Suprapubic skin (tissue), 3 donors: Measurements from ENCODE around the gene ABHD17B.

Experiments used
- POLR2A ChIP-seq, 2 donors: fragments of 450-650 bp; IDR thresholded peaks; one replicate each; pipeline ENCODE4 v1.6.1; 2017; ENCODE audit warnings: antibody characterized with exemption in 2 of 2, mild to moderate bottlenecking in 2 of 2, moderate library complexity in 2 of 2
- TF ChIP-seq, protein P1 (sequence below), 2 donors: fragments of 200-600 bp in 1 of 2; fragments of 450-650 bp in 1 of 2; sonication (generic) in 1 of 2; IDR thresholded peaks; one replicate each; pipeline ENCODE4 v1.5.1; 2016 to 2019; ENCODE audit warnings: antibody characterized with exemption in 2 of 2, mild to moderate bottlenecking in 1 of 2, moderate library complexity in 1 of 2

DNA sequence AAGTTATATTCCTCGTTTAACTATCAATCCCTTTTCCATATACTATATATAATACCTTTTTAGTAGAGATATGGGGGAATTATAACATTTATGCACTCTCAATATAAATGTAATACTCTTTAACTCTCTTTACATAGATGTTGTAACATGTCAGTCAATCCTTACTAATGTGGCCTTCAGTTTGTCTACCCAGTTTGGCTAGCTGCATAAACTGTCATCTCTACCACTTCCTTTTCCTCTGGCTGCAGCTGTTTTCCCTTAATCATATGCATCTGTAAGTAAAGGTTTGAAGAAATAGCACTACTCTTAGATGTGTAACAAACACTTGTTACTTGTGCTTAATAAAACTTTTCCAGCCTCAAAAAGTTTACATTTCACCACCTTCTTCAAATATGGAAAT is 13.4 kb downstream of the ABHD17B start:
- no peak for TF ChIP-seq POLR2A (IDR thresholded peaks at IDR 0.05)
- TF ChIP-seq, protein P1, sequence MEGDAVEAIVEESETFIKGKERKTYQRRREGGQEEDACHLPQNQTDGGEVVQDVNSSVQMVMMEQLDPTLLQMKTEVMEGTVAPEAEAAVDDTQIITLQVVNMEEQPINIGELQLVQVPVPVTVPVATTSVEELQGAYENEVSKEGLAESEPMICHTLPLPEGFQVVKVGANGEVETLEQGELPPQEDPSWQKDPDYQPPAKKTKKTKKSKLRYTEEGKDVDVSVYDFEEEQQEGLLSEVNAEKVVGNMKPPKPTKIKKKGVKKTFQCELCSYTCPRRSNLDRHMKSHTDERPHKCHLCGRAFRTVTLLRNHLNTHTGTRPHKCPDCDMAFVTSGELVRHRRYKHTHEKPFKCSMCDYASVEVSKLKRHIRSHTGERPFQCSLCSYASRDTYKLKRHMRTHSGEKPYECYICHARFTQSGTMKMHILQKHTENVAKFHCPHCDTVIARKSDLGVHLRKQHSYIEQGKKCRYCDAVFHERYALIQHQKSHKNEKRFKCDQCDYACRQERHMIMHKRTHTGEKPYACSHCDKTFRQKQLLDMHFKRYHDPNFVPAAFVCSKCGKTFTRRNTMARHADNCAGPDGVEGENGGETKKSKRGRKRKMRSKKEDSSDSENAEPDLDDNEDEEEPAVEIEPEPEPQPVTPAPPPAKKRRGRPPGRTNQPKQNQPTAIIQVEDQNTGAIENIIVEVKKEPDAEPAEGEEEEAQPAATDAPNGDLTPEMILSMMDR (IDR thresholded peaks at IDR 0.05): no peak
